ENCODE measurements around the gene ABHD8.

The ABHD8 gene

DNA sequence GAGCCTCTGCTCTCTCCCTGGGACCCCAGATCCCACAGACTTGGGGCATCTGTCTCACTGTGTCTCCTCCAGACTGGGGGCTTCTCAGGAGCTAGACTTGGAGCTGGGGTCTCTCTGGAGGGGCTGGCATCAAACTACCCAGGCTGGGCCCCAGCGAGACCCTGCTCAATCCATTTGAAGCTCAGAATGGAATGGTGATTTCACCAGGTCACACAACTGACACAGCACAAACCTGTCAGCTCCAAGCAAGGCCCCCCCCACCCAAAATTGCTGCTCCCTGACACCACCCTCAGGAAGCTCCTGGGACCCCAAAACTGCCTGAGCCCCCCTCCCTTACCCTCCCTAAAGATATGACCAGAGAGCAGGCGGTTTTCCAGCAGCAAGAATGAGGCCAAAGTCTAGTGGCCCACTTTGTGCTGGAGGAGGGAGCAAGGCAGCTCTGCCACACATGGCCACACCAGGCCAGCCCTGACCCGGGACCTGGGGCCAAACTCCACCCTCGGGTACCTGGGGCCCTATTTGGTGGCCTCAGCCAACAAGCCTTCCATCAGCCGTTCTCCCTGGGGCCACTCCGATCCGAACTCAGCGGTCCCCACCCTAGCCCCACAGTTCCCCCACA lies 59.9 kb downstream of the ABHD8 start:
- TF ChIP-seq, protein P1, sequence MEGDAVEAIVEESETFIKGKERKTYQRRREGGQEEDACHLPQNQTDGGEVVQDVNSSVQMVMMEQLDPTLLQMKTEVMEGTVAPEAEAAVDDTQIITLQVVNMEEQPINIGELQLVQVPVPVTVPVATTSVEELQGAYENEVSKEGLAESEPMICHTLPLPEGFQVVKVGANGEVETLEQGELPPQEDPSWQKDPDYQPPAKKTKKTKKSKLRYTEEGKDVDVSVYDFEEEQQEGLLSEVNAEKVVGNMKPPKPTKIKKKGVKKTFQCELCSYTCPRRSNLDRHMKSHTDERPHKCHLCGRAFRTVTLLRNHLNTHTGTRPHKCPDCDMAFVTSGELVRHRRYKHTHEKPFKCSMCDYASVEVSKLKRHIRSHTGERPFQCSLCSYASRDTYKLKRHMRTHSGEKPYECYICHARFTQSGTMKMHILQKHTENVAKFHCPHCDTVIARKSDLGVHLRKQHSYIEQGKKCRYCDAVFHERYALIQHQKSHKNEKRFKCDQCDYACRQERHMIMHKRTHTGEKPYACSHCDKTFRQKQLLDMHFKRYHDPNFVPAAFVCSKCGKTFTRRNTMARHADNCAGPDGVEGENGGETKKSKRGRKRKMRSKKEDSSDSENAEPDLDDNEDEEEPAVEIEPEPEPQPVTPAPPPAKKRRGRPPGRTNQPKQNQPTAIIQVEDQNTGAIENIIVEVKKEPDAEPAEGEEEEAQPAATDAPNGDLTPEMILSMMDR (IDR thresholded peaks at IDR 0.05; ENCODE audit: low read depth, low read length), result no peak
- Histone ChIP-seq H3K4me1 (peaks cover 11% of the 10 kb centered on the region), H3K9me3 (no peaks in the 10 kb centered on the region), H3K27me3 (no peaks in the 10 kb centered on the region), H3K36me3 (peaks cover 19% of the 10 kb centered on the region), H3K4me3 (ENCODE audit: low read depth, low read length) (peak overlapping the region; percentile 90)
- DNase-seq, result no peak

DNA sequence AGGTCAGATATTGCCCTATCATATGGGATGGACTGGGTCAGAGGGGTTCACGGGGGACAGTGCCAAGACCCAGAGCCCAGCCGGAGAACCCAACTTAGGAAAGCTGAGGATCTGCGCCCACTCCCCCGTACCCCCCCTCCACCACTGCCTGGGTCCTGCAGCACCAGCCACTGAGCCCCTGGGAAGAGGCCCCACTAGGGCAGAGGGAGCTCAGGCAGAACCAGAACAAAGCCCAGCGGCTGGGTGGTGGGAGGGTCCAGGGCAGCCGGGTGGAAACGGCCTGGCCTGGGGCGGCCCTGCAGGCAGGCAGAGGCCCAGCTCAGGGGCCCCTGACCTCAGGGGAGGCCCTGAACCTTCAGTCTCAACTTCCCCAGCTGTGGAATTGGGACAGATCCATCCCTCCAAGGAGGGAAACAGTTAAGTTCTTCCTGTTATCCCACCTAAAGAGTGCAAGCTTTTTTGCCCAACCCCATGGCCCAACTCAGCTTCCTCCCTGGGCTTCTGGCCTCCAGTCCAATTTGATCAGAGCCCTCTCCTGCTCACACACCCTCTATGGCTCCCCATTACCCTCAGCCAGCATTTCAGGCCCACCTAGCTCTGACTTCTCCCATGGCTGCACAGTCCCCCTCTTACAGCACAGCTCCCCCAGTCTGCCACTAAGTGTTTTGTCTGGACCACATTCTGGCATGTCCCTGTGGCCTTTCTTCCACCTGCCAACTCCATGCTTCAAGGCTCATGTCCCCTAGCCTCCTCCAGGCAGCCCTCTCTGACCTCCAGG lies 60.6 kb downstream of the ABHD8 start:
- Histone ChIP-seq H3K4me3 (ENCODE audit: low read depth, low read length) (peak overlapping the region; percentile 90; the same call in 1 of the 2 replicates), H3K9me3 (no peaks in the 10 kb centered on the region), H3K36me3 (peaks cover 26% of the 10 kb centered on the region), H3K4me1 (peaks cover 11% of the 10 kb centered on the region), H3K27me3 (no peaks in the 10 kb centered on the region)
- TF ChIP-seq, protein P1 (IDR thresholded peaks at IDR 0.05; ENCODE audit: low read depth, low read length), result peak; percentile 7; the same call in 1 of the 2 replicates
- DNase-seq, result no peak
